Sigmoid colon (tissue), 4 donors: Measurements from ENCODE around the gene PSKH1.

Experiments used
- POLR2A ChIP-seq, 2 donors: fragments of 450-650 bp; IDR thresholded peaks; one replicate each; pipeline ENCODE4 v1.6.1; 2016; ENCODE audit warnings: antibody characterized with exemption in 2 of 2, mild to moderate bottlenecking in 2 of 2, moderate library complexity in 2 of 2
- POLR2AphosphoS5 ChIP-seq, 4 donors: sonication (generic); formaldehyde crosslinking; IDR thresholded peaks; one replicate each; pipeline ENCODE4 v1.6.1; 2017; ENCODE audit warnings: antibody characterized with exemption in 4 of 4

DNA sequence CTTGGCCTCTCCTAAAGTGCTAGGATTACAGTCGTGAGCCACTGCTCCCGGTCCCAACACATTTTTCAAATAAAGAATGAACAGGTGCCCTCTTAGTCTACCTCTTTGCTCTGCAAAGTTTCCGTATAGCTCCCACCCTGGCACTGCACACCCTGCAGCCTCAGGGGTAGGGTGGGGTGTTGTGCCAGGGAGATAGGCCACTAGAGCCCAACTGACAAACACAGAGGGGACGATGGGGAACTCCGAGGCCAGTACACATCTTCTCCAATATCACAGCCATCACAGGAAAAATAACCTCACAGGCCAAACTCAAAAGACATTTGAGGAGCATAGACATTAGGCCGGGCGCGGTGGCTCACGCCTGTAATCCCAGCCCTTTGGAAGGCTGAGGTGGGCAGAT, 78.1 kb downstream of the PSKH1 start:
- TF ChIP-seq POLR2A (IDR thresholded peaks at IDR 0.05): no peak
- TF ChIP-seq POLR2AphosphoS5 (IDR thresholded peaks at IDR 0.05): no peak
